ENCODE measurements around the gene DPP7.

DPP7 gene

GRCh38 chr9:137111788-137112563, 2.6 kb downstream of the DPP7 start:
- DNase-seq (ENCODE audit: low read depth in 2 of 2): no peak

- DNase-seq (ENCODE audit: low read depth in 2 of 2): no peak
These were observed 3.4 kb downstream of the DPP7 start for GRCh38 chr9:137110911-137111787.

- no peak for DNase-seq (ENCODE audit: low read depth in 2 of 2)
These were observed 4.2 kb downstream of the DPP7 start for GRCh38 chr9:137110147-137110910.

GRCh38 chr9:137109250-137110146, 5.0 kb downstream of the DPP7 start:
- DNase-seq (ENCODE audit: low read depth in 2 of 2): no peak

GRCh38 chr9:137108608-137109249, 5.8 kb downstream of the DPP7 start:
- no peak for DNase-seq (ENCODE audit: low read depth in 2 of 2)

- DNase-seq (ENCODE audit: low read depth in 2 of 2): no peak
These were observed 6.6 kb downstream of the DPP7 start for GRCh38 chr9:137107982-137108381.

GRCh38 chr9:137107312-137107921, 7.1 kb downstream of the DPP7 start:
- DNase-seq (ENCODE audit: low read depth in 2 of 2): no peak

GRCh38 chr9:137106662-137107250, 7.8 kb downstream of the DPP7 start:
- no peak for DNase-seq (ENCODE audit: low read depth in 2 of 2)

- DNase-seq (ENCODE audit: low read depth in 2 of 2): no peak
These were observed 8.5 kb downstream of the DPP7 start for GRCh38 chr9:137105814-137106661.

- no peak for DNase-seq (ENCODE audit: low read depth in 2 of 2)
These were observed 11.1 kb downstream of the DPP7 start for GRCh38 chr9:137103206-137103999.

- DNase-seq (ENCODE audit: low read depth in 2 of 2): no peak
These were observed 15.3 kb downstream of the DPP7 start for GRCh38 chr9:137099231-137099630.

- no peak for DNase-seq (ENCODE audit: low read depth in 2 of 2)
These were observed 16.6 kb downstream of the DPP7 start for GRCh38 chr9:137097761-137098462.

GRCh38 chr9:137096785-137097546, 17.6 kb downstream of the DPP7 start:
- no peak for DNase-seq (ENCODE audit: low read depth in 2 of 2)

GRCh38 chr9:137095664-137096517, 18.6 kb downstream of the DPP7 start:
- DNase-seq (ENCODE audit: low read depth in 2 of 2): peak; percentile 60 to 73

- DNase-seq (ENCODE audit: low read depth in 2 of 2): no peak
These were observed 25.1 kb downstream of the DPP7 start for GRCh38 chr9:137089232-137089947.

Data from stimulated activated CD8-positive, alpha-beta memory T cell treated with anti-CD3 and anti-CD28 coated beads, Interleukin-15, amount 100 ng/mL, for 4 hours (primary cell).